Subcutaneous abdominal adipose tissue (tissue), 5 donors: ENCODE results near the gene MLLT1.
A peak's percentile ranks its signal among the peaks of the same experiment; 100 is the strongest.

ENCODE experiments used
- H3K27ac ChIP-seq: one replicate; pipeline ENCODE4 v1.7.0; 2013; ENCODE audit warnings: low read depth, mild to moderate bottlenecking, inconsistent platforms, low read length, moderate library complexity
- H3K27me3 ChIP-seq, 5 donors: one replicate each; pipeline ENCODE4 v1.7.0; 2013; ENCODE audit warnings: low read length in 5 of 5, inconsistent platforms in 1 of 5; ENCODE audit not compliant: control insufficient read depth in 5 of 5, insufficient read depth in 4 of 5
- H3K36me3 ChIP-seq, 5 donors: one replicate each; pipeline ENCODE4 v1.7.0; 2013; ENCODE audit warnings: low read length in 5 of 5; ENCODE audit not compliant: control insufficient read depth in 5 of 5, insufficient read depth in 5 of 5
- H3K4me1 ChIP-seq, 5 donors: one replicate each; pipeline ENCODE4 v1.7.0; 2013; ENCODE audit warnings: low read length in 5 of 5, mild to moderate bottlenecking in 3 of 5, moderate library complexity in 1 of 5; ENCODE audit not compliant: control insufficient read depth in 5 of 5, insufficient read depth in 5 of 5
- H3K4me3 ChIP-seq, 5 donors: one replicate each; pipeline ENCODE4 v1.7.0; 2013; ENCODE audit warnings: low read length in 5 of 5, low read depth in 1 of 5
- H3K9ac ChIP-seq, 5 donors: one replicate each; pipeline ENCODE4 v1.7.0; 2013; ENCODE audit warnings: low read length in 5 of 5, mild to moderate bottlenecking in 4 of 5, moderate library complexity in 3 of 5
- H3K9me3 ChIP-seq, 5 donors: one replicate each; pipeline ENCODE4 v1.7.0; 2013; ENCODE audit warnings: low read length in 5 of 5; ENCODE audit not compliant: control insufficient read depth in 5 of 5
- donor health status: healthy.
- donor health status: healthy.
- donor health status: healthy.
- donor health status: healthy.
- donor health status: healthy.

The MLLT1 gene

GRCh38 chr19:6248844-6249243, 30.9 kb downstream of the MLLT1 start:
- Histone ChIP-seq H3K9me3 (no peaks in the 10 kb centered on the region), H3K27ac (no peak overlapping the region), H3K4me3 (no peak overlapping the region), H3K9ac (no peak overlapping the region), H3K36me3 (peaks cover 0 to 5% (median 4%) of the 10 kb centered on the region in 5 donors), H3K4me1 (peaks cover 0 to 10% (median 9%) of the 10 kb centered on the region in 5 donors), H3K27me3 (no peaks in the 10 kb centered on the region)

GRCh38 chr19:6248341-6248740, 31.4 kb downstream of the MLLT1 start:
- Histone ChIP-seq H3K27ac (no peak overlapping the region), H3K9ac (no peak overlapping the region), H3K4me1 (peaks cover 1 to 13% (median 12%) of the 10 kb centered on the region in 5 donors)

GRCh38 chr19:6247007-6247288, 32.8 kb downstream of the MLLT1 start:
- peaks cover 0 to 5% (median 4%) of the 10 kb centered on the region in 5 donors for H3K36me3 ChIP-seq
- H3K9ac ChIP-seq = no peak overlapping the region
- peaks cover 2 to 27% (median 20%) of the 10 kb centered on the region in 5 donors for H3K4me1 ChIP-seq
- H3K9me3 ChIP-seq = no peaks in the 10 kb centered on the region
- H3K4me3 ChIP-seq = no peak overlapping the region
- no peaks in the 10 kb centered on the region for H3K27me3 ChIP-seq
- H3K27ac ChIP-seq = no peak overlapping the region

More at GRCh38 chr19:6248341-6248740, 31.4 kb downstream of the MLLT1 start:
- H3K4me3 ChIP-seq = no peak overlapping the region
- H3K9me3 ChIP-seq = no peaks in the 10 kb centered on the region
- H3K27me3 ChIP-seq = no peaks in the 10 kb centered on the region
- peaks cover 0 to 5% (median 4%) of the 10 kb centered on the region in 5 donors for H3K36me3 ChIP-seq

- H3K27ac ChIP-seq = no peak overlapping the region
- no peaks in the 10 kb centered on the region for H3K27me3 ChIP-seq
- no peak overlapping the region for H3K4me3 ChIP-seq
- H3K36me3 ChIP-seq = peaks cover 0 to 5% (median 4%) of the 10 kb centered on the region in 5 donors
- H3K4me1 ChIP-seq = peaks cover 2 to 32% (median 20%) of the 10 kb centered on the region in 5 donors
- H3K9me3 ChIP-seq = no peaks in the 10 kb centered on the region
- no peak overlapping the region for H3K9ac ChIP-seq
These were observed 33.4 kb downstream of the MLLT1 start for GRCh38 chr19:6246174-6247006.

- no peak overlapping the region for H3K4me3 ChIP-seq
- no peak overlapping the region for H3K9ac ChIP-seq
- H3K9me3 ChIP-seq = no peaks in the 10 kb centered on the region
- H3K27me3 ChIP-seq = no peaks in the 10 kb centered on the region
- H3K27ac ChIP-seq = no peak overlapping the region
- peaks cover 0 to 3% (median 0%) of the 10 kb centered on the region in 5 donors for H3K36me3 ChIP-seq
- peaks cover 9 to 55% (median 38%) of the 10 kb centered on the region in 5 donors for H3K4me1 ChIP-seq
These were observed 37.1 kb downstream of the MLLT1 start for GRCh38 chr19:6242677-6243076.

GRCh38 chr19:6241680-6242377, 37.9 kb downstream of the MLLT1 start:
- peaks cover 0 to 1% (median 0%) of the 10 kb centered on the region in 5 donors for H3K36me3 ChIP-seq
- H3K9me3 ChIP-seq = no peaks in the 10 kb centered on the region
- no peak overlapping the region for H3K4me3 ChIP-seq
- H3K27me3 ChIP-seq = no peaks in the 10 kb centered on the region
- H3K4me1 ChIP-seq = peaks cover 9 to 60% (median 40%) of the 10 kb centered on the region in 5 donors
- no peak overlapping the region for H3K27ac ChIP-seq
- H3K9ac ChIP-seq = no peak overlapping the region

- no peaks in the 10 kb centered on the region for H3K27me3 ChIP-seq
- H3K9me3 ChIP-seq = no peaks in the 10 kb centered on the region
- H3K36me3 ChIP-seq = no peaks in the 10 kb centered on the region
- no peak overlapping the region for H3K4me3 ChIP-seq
- no peak overlapping the region for H3K27ac ChIP-seq
- H3K9ac ChIP-seq = no peak overlapping the region
- peaks cover 9 to 66% (median 46%) of the 10 kb centered on the region in 5 donors for H3K4me1 ChIP-seq
These were observed 38.7 kb downstream of the MLLT1 start for GRCh38 chr19:6241056-6241455.

GRCh38 chr19:6239871-6240676, 39.7 kb downstream of the MLLT1 start:
- Histone ChIP-seq H3K4me1 (peaks cover 9 to 75% (median 49%) of the 10 kb centered on the region in 5 donors), H3K9me3 (no peaks in the 10 kb centered on the region), H3K27me3 (no peaks in the 10 kb centered on the region), H3K9ac (no peak overlapping the region), H3K36me3 (no peaks in the 10 kb centered on the region), H3K4me3 (no peak overlapping the region), H3K27ac (no peak overlapping the region)

- Histone ChIP-seq H3K4me1 (peaks cover 11 to 78% (median 53%) of the 10 kb centered on the region in 5 donors), H3K27me3 (no peaks in the 10 kb centered on the region), H3K4me3 (no peak overlapping the region), H3K9me3 (no peaks in the 10 kb centered on the region), H3K36me3 (no peaks in the 10 kb centered on the region), H3K9ac (peak overlapping the region in 4 of 5 donors; percentile 7 to 80 (median 58)), H3K27ac (no peak overlapping the region)
These were observed 40.4 kb downstream of the MLLT1 start for GRCh38 chr19:6239401-6239844.
